Measurements from ENCODE around the gene TLR10. TPM values are rescaled to one million over a fixed set of nuclear protein-coding genes. Genes with fewer than 3 reads are reported as not detected.

The TLR10 gene
- total RNA-seq, 1 donor from 2014 or later = 0.22 TPM

- no peak for TF ChIP-seq CTCF (conservative IDR thresholded peaks at IDR 0.05)
- Mint-ChIP-seq H3K9me3 (no peaks in the 10 kb centered on the region), H3K4me3 (no peak overlapping the region), H3K4me1 (ENCODE audit: unreplicated experiment) (peaks cover 4% of the 10 kb centered on the region), H3K27me3 (peaks cover 2% of the 10 kb centered on the region), H3K36me3 (no peaks in the 10 kb centered on the region), H3K27ac (no peak overlapping the region)
- no peak for DNase-seq (ENCODE audit: extremely low spot score, unreplicated experiment)
Observed at GRCh38 chr4:38785041-38785790, 2.4 kb upstream of the TLR10 start.

GRCh38 chr4:38784141-38784540 is 1.4 kb upstream of the TLR10 start:
- H3K27ac Mint-ChIP-seq = no peak overlapping the region
- no peaks in the 10 kb centered on the region for H3K36me3 Mint-ChIP-seq
- H3K9me3 Mint-ChIP-seq = no peaks in the 10 kb centered on the region
- no peak for DNase-seq (ENCODE audit: extremely low spot score, unreplicated experiment)
- peaks cover 4% of the 10 kb centered on the region for H3K4me1 Mint-ChIP-seq (ENCODE audit: unreplicated experiment)
- TF ChIP-seq CTCF (conservative IDR thresholded peaks at IDR 0.05) = no peak
- peaks cover 2% of the 10 kb centered on the region for H3K27me3 Mint-ChIP-seq
- no peak overlapping the region for H3K4me3 Mint-ChIP-seq

GRCh38 chr4:38783109-38783460 is 295 bp upstream of the TLR10 start:
- H3K27me3 Mint-ChIP-seq = peaks cover 2% of the 10 kb centered on the region
- no peak overlapping the region for H3K27ac Mint-ChIP-seq
- no peaks in the 10 kb centered on the region for H3K9me3 Mint-ChIP-seq
- H3K36me3 Mint-ChIP-seq = no peaks in the 10 kb centered on the region
- peaks cover 4% of the 10 kb centered on the region for H3K4me1 Mint-ChIP-seq (ENCODE audit: unreplicated experiment)
- no peak overlapping the region for H3K4me3 Mint-ChIP-seq
- peak; percentile 8 for TF ChIP-seq CTCF (conservative IDR thresholded peaks at IDR 0.05)
- DNase-seq (ENCODE audit: extremely low spot score, unreplicated experiment) = no peak

- H3K9me3 Mint-ChIP-seq = peaks cover 4% of the 10 kb centered on the region
- H3K4me3 Mint-ChIP-seq = no peak overlapping the region
- H3K4me1 Mint-ChIP-seq (ENCODE audit: unreplicated experiment) = no peaks in the 10 kb centered on the region
- no peak for DNase-seq (ENCODE audit: extremely low spot score, unreplicated experiment)
- no peak for TF ChIP-seq CTCF (conservative IDR thresholded peaks at IDR 0.05)
- H3K27me3 Mint-ChIP-seq = peaks cover 2% of the 10 kb centered on the region
- no peaks in the 10 kb centered on the region for H3K36me3 Mint-ChIP-seq
- no peak overlapping the region for H3K27ac Mint-ChIP-seq
Observed at GRCh38 chr4:38781854-38782261, 932 bp downstream of the TLR10 start.

- Mint-ChIP-seq H3K27me3 (peaks cover 2% of the 10 kb centered on the region), H3K4me3 (no peak overlapping the region), H3K4me1 (ENCODE audit: unreplicated experiment) (no peaks in the 10 kb centered on the region), H3K27ac (no peak overlapping the region), H3K9me3 (peaks cover 6% of the 10 kb centered on the region), H3K36me3 (no peaks in the 10 kb centered on the region)
- no peak for DNase-seq (ENCODE audit: extremely low spot score, unreplicated experiment)
- TF ChIP-seq CTCF (conservative IDR thresholded peaks at IDR 0.05) = no peak
Observed at GRCh38 chr4:38780833-38781484, 1.8 kb downstream of the TLR10 start.

Measured in type B pancreatic cell (in vitro differentiated cells).